ENCODE data around the gene FAM120A.

FAM120A gene

DNA sequence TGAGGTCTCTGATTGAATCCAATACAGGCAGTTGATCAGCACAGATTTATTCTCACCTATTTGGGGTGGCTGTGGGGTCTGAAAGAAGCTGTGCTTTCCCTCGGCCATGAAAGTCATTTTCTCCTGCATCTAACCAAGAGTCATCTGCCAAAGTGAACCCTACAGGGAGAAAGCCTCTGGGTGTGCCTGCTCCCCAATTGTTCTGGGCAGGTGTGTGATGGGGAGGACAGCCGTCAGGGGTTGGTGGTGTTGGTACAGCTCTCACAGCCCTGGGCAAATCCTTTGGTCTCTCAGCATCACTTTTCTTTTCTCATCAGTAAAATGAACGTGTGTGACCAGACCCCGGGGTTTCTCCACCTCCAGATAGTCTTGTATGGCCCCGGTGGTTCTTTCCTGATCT, 127.4 kb downstream of the FAM120A start:
- H3K4me3 ChIP-seq (ENCODE audit: severe bottlenecking), result no peak overlapping the region
- H3K4me1 ChIP-seq (ENCODE audit: insufficient read depth, poor library complexity, severe bottlenecking), result peaks cover 3% of the 10 kb centered on the region
- no peak for TF ChIP-seq CTCF (IDR thresholded peaks at IDR 0.05; ENCODE audit: poor library complexity, severe bottlenecking)
- H3K36me3 ChIP-seq (ENCODE audit: low read depth), result peaks cover 5% of the 10 kb centered on the region; the same call in 1 of the 2 replicates
- H3K9me3 ChIP-seq (ENCODE audit: severe bottlenecking), result peaks cover 2% of the 10 kb centered on the region
- H3K27me3 ChIP-seq (ENCODE audit: insufficient read depth, poor library complexity, severe bottlenecking), result no peaks in the 10 kb centered on the region
- H3K27ac ChIP-seq (ENCODE audit: poor library complexity, severe bottlenecking), result no peak overlapping the region
- ATAC-seq (ENCODE audit: low read depth), result no peak
- no peak for DNase-seq (ENCODE audit: low spot score)

DNA sequence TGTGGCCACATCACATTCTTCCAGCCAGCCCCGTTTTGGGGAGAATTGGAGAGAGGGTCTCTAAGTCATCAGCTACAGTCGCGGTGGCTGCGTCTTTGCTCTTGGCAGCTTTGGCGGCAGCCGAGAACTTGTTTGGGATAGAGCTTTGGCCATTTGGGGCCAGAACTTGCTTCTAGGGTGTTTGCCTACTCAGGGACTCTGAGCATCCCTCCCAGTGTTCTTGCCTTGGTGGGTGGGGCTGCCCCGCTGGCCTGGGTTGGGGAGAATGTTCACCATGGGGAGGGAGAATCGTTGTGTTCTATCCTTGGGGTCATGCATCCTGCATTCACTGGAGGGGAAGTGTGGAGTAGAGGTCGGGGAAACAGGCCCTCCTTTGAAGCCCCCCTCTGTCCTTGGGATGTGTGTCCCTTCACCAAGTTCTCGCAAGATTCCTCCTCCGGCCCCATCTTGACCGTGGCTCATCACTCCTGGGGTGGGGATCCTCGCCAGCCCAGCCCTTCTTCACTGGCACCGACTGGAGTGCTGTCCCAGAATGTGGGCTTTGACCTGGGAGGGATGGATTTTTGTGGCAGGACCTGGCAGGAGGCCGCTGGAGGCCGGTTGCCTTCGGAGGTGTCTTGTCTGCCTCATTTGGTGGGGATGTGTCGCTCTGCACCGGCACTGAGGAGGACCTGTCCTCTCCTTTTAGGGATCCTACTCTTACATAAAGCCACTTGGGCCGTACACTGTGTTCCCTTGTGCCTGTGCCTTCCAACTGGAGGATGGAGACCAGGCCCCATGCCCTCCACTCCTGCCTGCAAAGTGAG, 128.4 kb downstream of the FAM120A start:
- DNase-seq (ENCODE audit: low spot score) (no peak), ATAC-seq (ENCODE audit: low read depth) (no peak)
- no peak for TF ChIP-seq CTCF (IDR thresholded peaks at IDR 0.05; ENCODE audit: poor library complexity, severe bottlenecking)
- H3K4me1 ChIP-seq (ENCODE audit: insufficient read depth, poor library complexity, severe bottlenecking), result peaks cover 3% of the 10 kb centered on the region
- H3K4me3 ChIP-seq (ENCODE audit: severe bottlenecking), result no peak overlapping the region
- no peaks in the 10 kb centered on the region for H3K27me3 ChIP-seq (ENCODE audit: insufficient read depth, poor library complexity, severe bottlenecking)
- H3K36me3 ChIP-seq (ENCODE audit: low read depth), result peaks cover 9% of the 10 kb centered on the region
- H3K27ac ChIP-seq (ENCODE audit: poor library complexity, severe bottlenecking), result no peak overlapping the region
- H3K9me3 ChIP-seq (ENCODE audit: severe bottlenecking), result peaks cover 2% of the 10 kb centered on the region

- Histone ChIP-seq H3K9me3 (ENCODE audit: severe bottlenecking) (peaks cover 2% of the 10 kb centered on the region), H3K27ac (ENCODE audit: poor library complexity, severe bottlenecking) (no peak overlapping the region), H3K4me1 (ENCODE audit: insufficient read depth, poor library complexity, severe bottlenecking) (no peaks in the 10 kb centered on the region), H3K4me3 (ENCODE audit: severe bottlenecking) (no peak overlapping the region), H3K27me3 (ENCODE audit: insufficient read depth, poor library complexity, severe bottlenecking) (no peaks in the 10 kb centered on the region), H3K36me3 (ENCODE audit: low read depth) (peaks cover 10% of the 10 kb centered on the region)
- no peak for ATAC-seq (ENCODE audit: low read depth)
- DNase-seq (ENCODE audit: low spot score), result no peak
- TF ChIP-seq CTCF (IDR thresholded peaks at IDR 0.05; ENCODE audit: poor library complexity, severe bottlenecking), result no peak
Observed at GRCh38 chr9:93580654-93581380, 129.3 kb downstream of the FAM120A start.

DNA sequence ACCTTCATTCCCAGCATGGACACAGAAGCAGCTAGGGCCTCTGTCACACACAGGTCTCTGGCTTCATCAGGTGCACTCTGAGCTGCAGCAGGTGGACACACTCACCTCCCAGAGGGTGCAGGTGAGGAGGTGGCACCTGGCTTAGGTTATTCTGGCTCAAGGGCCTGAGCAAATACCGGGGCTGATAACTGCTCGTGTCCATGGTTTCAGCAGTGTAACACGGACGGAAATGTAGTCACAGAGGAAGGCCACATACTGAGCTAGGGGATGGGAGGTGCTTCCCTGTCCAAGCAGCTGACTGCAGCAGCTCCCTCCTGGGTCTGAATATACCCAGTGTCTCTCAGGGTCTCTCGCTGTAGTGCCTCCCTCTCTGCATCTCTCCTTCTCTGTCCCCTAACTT, 130.6 kb downstream of the FAM120A start:
- Histone ChIP-seq H3K4me3 (ENCODE audit: severe bottlenecking) (no peak overlapping the region), H3K27ac (ENCODE audit: poor library complexity, severe bottlenecking) (no peak overlapping the region), H3K36me3 (ENCODE audit: low read depth) (peaks cover 10% of the 10 kb centered on the region), H3K27me3 (ENCODE audit: insufficient read depth, poor library complexity, severe bottlenecking) (no peaks in the 10 kb centered on the region), H3K9me3 (ENCODE audit: severe bottlenecking) (peaks cover 2% of the 10 kb centered on the region), H3K4me1 (ENCODE audit: insufficient read depth, poor library complexity, severe bottlenecking) (no peaks in the 10 kb centered on the region)
- DNase-seq (ENCODE audit: low spot score) (no peak), ATAC-seq (ENCODE audit: low read depth) (no peak)
- no peak for TF ChIP-seq CTCF (IDR thresholded peaks at IDR 0.05; ENCODE audit: poor library complexity, severe bottlenecking)

Measured in RWPE2 (cell line).